ENCODE measurements around the gene INCENP.

GRCh38 chr11:62116451-62116850 is 7.4 kb upstream of the INCENP start:
- TF ChIP-seq TRIM28 (IDR thresholded peaks at IDR 0.05; ENCODE audit: borderline replicate concordance, low read length) (no peak), ZNF350 (tag by site-specific recombination; IDR thresholded peaks at IDR 0.05) (no peak)
